Keratinocyte (primary cell): ENCODE data around the gene LCA5. TPM values are rescaled to one million over a fixed set of nuclear protein-coding genes. Genes with fewer than 3 reads are reported as not detected.

Experiments used
- DNase-seq: peaks from one replicate; pipeline ENCODE4 v3.0.0-alpha.2; 2011; ENCODE audit warnings: low read depth, missing footprints, low spot score
- FAIRE-seq: peaks from 2 replicates; lab custom pipeline; 2011; peaks lifted over from hg19 to GRCh38; lab: Jason Lieb, UNC
- H2AFZ ChIP-seq: 2 replicates; pipeline ENCODE4 v1.6.0; 2012; ENCODE audit warnings: low read length, control low read depth, inconsistent platforms; ENCODE audit not compliant: control insufficient read depth
- H3K27ac ChIP-seq: 2 replicates; pipeline ENCODE4 v1.5.1; 2011; ENCODE audit warnings: low read length; ENCODE audit not compliant: control insufficient read depth, insufficient read depth
- H3K27me3 ChIP-seq: 3 replicates; pipeline ENCODE4 v1.6.0; 2011; ENCODE audit warnings: low read length; ENCODE audit not compliant: control insufficient read depth, insufficient read depth; ENCODE audit errors: extremely low read depth
- H3K36me3 ChIP-seq, 2 experiments: 2 replicates in 1 of 2; 3 replicates in 1 of 2; pipeline ENCODE4 v1.5.1; 2011; ENCODE audit warnings: low read length in 2 of 2, mild to moderate bottlenecking in 1 of 2; ENCODE audit not compliant: control insufficient read depth in 2 of 2, insufficient read depth in 2 of 2; ENCODE audit errors: extremely low read depth in 1 of 2
- H3K4me1 ChIP-seq: 3 replicates; pipeline ENCODE4 v1.5.1; 2011; ENCODE audit warnings: low read length; ENCODE audit not compliant: control insufficient read depth, insufficient read depth; ENCODE audit errors: extremely low read depth
- H3K4me2 ChIP-seq: 3 replicates; pipeline ENCODE4 v1.6.0; 2011; ENCODE audit warnings: low read depth, low read length; ENCODE audit not compliant: control insufficient read depth, insufficient read depth; ENCODE audit errors: extremely low read depth
- H3K4me3 ChIP-seq, 3 experiments: fragments of 200-600 bp in 1 of 3; sonication (generic) in 1 of 3; 2 replicates in 2 of 3; 3 replicates in 1 of 3; pipeline ENCODE4 v1.5.1; 2011 to 2016; ENCODE audit warnings: low read length in 3 of 3, mild to moderate bottlenecking in 3 of 3, control low read depth in 2 of 3, inconsistent platforms in 1 of 3, low read depth in 1 of 3, mixed read lengths in 1 of 3, mixed run types in 1 of 3, moderate library complexity in 1 of 3; ENCODE audit not compliant: control insufficient read depth in 2 of 3, insufficient read depth in 2 of 3; ENCODE audit errors: extremely low read depth in 1 of 3
- H3K79me2 ChIP-seq: 2 replicates; pipeline ENCODE4 v1.6.0; 2012; ENCODE audit warnings: low read length; ENCODE audit not compliant: control insufficient read depth, insufficient read depth
- H3K9ac ChIP-seq: 3 replicates; pipeline ENCODE4 v1.6.0; 2011; ENCODE audit warnings: low read length; ENCODE audit not compliant: control insufficient read depth, insufficient read depth; ENCODE audit errors: extremely low read depth
- H3K9me1 ChIP-seq: 3 replicates; pipeline ENCODE4 v1.6.0; 2011; ENCODE audit warnings: low read length; ENCODE audit not compliant: control insufficient read depth, insufficient read depth; ENCODE audit errors: extremely low read depth
- H3K9me3 ChIP-seq: 2 replicates; pipeline ENCODE4 v1.5.1; 2012; ENCODE audit warnings: low read depth, low read length; ENCODE audit not compliant: control insufficient read depth
- H4K20me1 ChIP-seq: 3 replicates; pipeline ENCODE4 v1.6.0; 2011; ENCODE audit warnings: low read length; ENCODE audit not compliant: control insufficient read depth, insufficient read depth; ENCODE audit errors: extremely low read depth
- CTCF ChIP-seq, 3 experiments: IDR thresholded peaks in 1 of 3; conservative IDR thresholded peaks in 1 of 3; optimal IDR thresholded peaks in 1 of 3; 2 replicates in 2 of 3; 3 replicates in 1 of 3; pipeline versions ENCODE3 to v1.5.1; 2011; ENCODE audit warnings: low read length in 3 of 3, mild to moderate bottlenecking in 3 of 3, moderate library complexity in 2 of 3, control low read depth in 1 of 3, inconsistent platforms in 1 of 3; ENCODE audit not compliant: insufficient read depth in 2 of 3; ENCODE audit errors: extremely low read depth in 1 of 3
- EZH2 ChIP-seq: IDR thresholded peaks from one replicate; pipeline ENCODE4 v1.6.1; 2012; ENCODE audit warnings: inconsistent platforms, mild to moderate bottlenecking, low read length, moderate library complexity
- dilution Hi-C: fragments of 300-500 bp; cut with MboI; formaldehyde crosslinking; loops from one replicate; pipeline ENCODE4 v1.7.0; 2020; ENCODE audit warnings: low sequenced_read_pairs; ENCODE audit not compliant: extremely low pct_ligation_motif_present
- polyA plus RNA-seq, 5 experiments: library from polyadenylated mRNA; depleted of rRNA in 3 of 5; stranded (reverse) in 3 of 5; stranded (forward) in 1 of 5; unstranded in 1 of 5; fragments of >200 nt; gene quantifications; 1 replicate in 1 of 5; 2 replicates in 3 of 5; 3 replicates in 1 of 5; pipeline versions ENCODE4 v1.2.1 to v1.2.3, GENCODE V29; 2011 to 2012; ENCODE audit warnings: missing spikeins in 2 of 5, low read depth in 1 of 5, low replicate concordance in 1 of 5

LCA5 gene
- polyA plus RNA-seq, 1 donor (not counting 4 experiments of a cell fraction or from before 2014, with no cell fraction given): 1.6 TPM

DNA sequence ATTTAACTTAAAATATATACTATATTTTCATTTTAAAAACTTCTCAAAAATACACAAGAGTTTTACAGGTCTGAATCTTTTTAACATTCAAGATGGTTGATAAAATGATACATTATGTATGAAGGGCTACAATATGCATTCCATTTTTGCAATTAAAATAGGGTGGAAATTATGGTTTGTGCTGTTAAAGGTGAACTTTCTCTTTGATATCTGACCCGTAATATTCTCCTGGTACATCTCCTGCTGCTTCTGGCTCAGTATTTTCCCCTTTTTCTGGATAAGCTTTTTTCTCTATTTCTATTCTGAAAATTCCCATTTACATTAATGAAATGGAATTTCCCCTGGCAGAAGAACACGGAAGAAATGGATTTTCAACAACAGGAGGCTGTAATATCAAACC, 27.4 kb upstream of the LCA5 start:
- DNase-seq (no peak), FAIRE-seq (no peak)
- TF ChIP-seq EZH2 (no peak), CTCF (optimal IDR thresholded peaks at IDR 0.05 in 1 of 3, IDR thresholded peaks at IDR 0.05 in 1 of 3, conservative IDR thresholded peaks at IDR 0.05 in 1 of 3; ENCODE audit: extremely low read depth in 1 of 3, insufficient read depth in 2 of 3, low read length in 3 of 3) (no peak)
- H3K4me3 ChIP-seq: no peak overlapping the region
- H3K27me3 ChIP-seq: no peaks in the 10 kb centered on the region
- H3K79me2 ChIP-seq: no peaks in the 10 kb centered on the region
- no peaks in the 10 kb centered on the region for H3K9me1 ChIP-seq
- dilution Hi-C loops: no loop called here
- no peaks in the 10 kb centered on the region for H3K36me3 ChIP-seq
- no peak overlapping the region for H3K4me2 ChIP-seq
- no peaks in the 10 kb centered on the region for H3K9me3 ChIP-seq
- peaks cover under 1% of the 10 kb centered on the region for H3K4me1 ChIP-seq
- no peak overlapping the region for H3K9ac ChIP-seq
- no peak overlapping the region for H3K27ac ChIP-seq
- no peak overlapping the region for H2AFZ ChIP-seq
- no peaks in the 10 kb centered on the region for H4K20me1 ChIP-seq

DNA sequence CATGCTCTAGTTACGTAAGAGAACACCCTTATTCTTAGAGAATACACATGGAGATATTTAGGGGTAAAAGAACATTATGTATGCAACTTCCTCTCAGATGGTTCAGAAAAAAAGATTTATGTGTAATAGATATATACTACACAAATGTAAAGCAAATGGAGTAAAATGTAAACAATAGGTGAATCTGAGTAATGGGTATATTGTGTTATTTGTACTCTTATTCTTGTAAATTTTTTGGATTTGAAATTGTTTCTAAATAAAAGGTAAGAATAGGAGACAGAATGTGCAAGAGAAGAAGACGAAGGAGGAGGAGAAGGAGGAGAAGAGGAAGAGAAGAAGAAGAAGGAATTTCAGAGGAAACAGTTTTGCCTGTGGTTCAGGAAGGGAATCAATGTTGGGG, 22.5 kb upstream of the LCA5 start:
- Histone ChIP-seq H3K9me1 (no peaks in the 10 kb centered on the region), H3K9ac (no peak overlapping the region), H3K4me2 (no peak overlapping the region), H3K36me3 (no peaks in the 10 kb centered on the region), H4K20me1 (no peaks in the 10 kb centered on the region), H2AFZ (no peak overlapping the region), H3K27me3 (no peaks in the 10 kb centered on the region), H3K4me1 (no peaks in the 10 kb centered on the region), H3K27ac (no peak overlapping the region), H3K9me3 (no peaks in the 10 kb centered on the region), H3K4me3 (no peak overlapping the region), H3K79me2 (no peaks in the 10 kb centered on the region)
- no peak for TF ChIP-seq CTCF (optimal IDR thresholded peaks at IDR 0.05 in 1 of 3, IDR thresholded peaks at IDR 0.05 in 1 of 3, conservative IDR thresholded peaks at IDR 0.05 in 1 of 3; ENCODE audit: extremely low read depth in 1 of 3, insufficient read depth in 2 of 3, low read length in 3 of 3)
- TF ChIP-seq EZH2: no peak
- no peak for FAIRE-seq
- no peak for DNase-seq
- dilution Hi-C loops: no loop called here
